Subcutaneous adipose tissue (tissue), 4 donors: Measurements from ENCODE around the gene KRT3. TPM values are rescaled to one million over a fixed set of nuclear protein-coding genes. Genes with fewer than 3 reads are reported as not detected.

Source experiments
- CTCF ChIP-seq: fragments of 450-650 bp; IDR thresholded peaks from one replicate; pipeline ENCODE4 v1.5.1; 2016; ENCODE audit warnings: low read depth, mild to moderate bottlenecking, control low read depth, antibody characterized with exemption, moderate library complexity
- total RNA-seq, 4 donors: library from RNA; depleted of rRNA; stranded (reverse); fragments of >200 nt; gene quantifications; one replicate each; pipeline ENCODE4 v1.1.0, GENCODE V29; 2016

KRT3 gene
- total RNA-seq, 4 donors from 2014 or later: not detected

DNA sequence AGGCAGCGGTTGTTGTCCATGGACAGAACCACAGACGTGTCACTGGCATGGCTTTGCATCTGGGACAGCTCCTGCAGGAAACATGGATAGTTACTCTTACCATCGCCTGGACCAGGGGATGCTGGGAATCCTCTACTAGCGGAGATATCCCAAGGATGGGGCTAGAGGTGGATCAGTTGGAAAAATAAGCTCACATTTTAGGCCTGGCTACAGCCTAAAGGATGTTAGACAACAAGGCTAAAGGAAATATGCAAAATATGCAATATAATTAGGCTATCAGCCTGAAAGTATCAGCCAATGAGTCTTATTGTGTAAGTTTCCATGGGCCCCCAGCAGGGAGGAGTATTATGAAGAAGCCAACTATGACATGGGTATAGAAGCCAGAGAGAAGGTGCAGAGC, 23.7 kb downstream of the KRT3 start:
- no peak for TF ChIP-seq CTCF

DNA sequence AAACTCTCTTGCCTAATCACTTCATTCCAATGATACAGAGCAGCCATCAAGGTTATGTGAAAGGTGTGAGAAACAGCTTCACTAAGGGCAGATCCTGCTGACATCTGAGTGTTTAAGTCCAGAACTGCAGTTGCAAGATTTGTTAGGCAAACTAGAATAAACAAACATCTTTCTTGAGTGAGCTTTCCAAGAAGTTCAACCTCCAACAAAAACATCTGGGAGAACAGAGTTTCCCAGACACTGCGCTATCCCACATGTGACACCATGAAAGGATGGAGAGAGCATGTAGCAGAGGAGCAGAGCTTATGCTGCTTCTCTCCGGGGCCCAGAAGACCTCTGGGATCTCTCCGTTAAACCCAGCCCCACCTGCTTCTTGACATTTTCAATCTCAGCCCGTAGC, 24.4 kb downstream of the KRT3 start:
- TF ChIP-seq CTCF: no peak

DNA sequence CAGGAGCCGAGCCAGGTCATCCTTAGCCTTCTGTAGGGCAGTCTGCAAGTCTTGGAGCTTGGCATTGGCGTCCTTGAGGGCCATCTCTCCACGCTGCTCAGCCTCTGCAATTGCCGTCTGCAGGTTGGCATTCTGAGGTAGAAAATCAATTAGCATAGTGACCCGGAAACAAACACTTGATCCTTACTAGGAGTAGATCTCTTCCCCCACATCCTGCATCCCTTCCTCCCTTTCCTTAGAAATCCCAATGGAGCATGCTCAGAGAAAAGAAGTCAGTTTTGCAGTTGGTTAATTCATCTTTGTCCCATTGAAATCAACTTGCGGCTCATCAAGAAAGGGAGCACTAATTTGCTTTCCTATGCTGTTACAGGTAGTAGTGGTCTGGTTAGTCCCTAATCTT, 24.8 kb downstream of the KRT3 start:
- no peak for TF ChIP-seq CTCF

DNA sequence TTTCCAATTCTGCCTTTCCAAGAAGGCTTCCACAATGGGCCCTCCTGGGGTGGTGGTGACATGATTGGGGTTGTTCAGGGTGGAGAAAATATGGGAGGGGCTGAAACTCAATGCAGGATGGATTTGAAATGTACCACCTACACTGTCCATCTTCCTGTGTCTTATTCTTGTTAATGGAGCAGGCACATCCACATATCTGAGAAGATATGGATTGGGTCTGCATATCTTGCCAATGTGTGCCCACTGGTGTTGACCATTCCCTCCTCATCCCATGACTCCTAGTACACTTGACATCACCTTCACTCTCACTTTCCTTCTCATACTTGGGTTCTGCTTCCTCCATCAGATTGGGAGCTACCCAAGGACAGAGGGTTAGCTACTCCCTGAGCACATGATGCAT, 26.0 kb downstream of the KRT3 start:
- no peak for TF ChIP-seq CTCF

GRCh38 chr12:52769354-52769753, 26.6 kb downstream of the KRT3 start:
- no peak for TF ChIP-seq CTCF

DNA sequence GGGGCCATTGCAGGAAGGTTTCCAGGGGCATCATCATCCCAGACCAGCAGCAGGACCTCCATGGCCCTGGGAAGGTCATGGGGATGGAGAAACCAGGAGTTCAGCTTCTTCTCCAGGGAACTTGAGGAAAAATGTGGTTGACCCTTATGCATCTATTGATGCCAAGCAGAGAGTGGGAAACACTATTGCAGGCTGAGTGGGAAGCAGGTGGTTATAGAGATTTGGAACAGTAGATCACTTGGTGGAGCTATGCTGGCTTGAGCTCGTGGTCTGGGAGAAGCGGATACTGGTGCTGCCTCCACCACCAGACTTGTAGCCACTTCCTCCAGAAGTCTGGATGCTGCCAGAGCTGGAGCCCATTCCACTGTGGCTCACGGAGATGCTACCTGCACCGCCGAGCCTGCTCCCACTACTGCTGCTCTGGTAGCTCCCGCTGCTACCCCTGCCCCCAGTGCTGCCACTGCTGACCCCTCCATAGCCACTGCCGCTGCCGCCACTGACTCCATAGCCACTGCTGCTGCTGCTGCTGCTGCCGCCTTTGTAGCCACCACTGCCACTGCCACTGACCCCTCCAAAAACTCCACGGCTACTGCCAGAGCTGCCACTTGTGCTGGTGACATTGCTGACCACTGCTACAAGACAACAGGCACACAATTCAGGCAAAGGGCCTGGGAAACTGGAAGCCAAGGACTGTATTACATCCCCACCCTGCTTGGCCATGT, 27.3 kb downstream of the KRT3 start:
- TF ChIP-seq CTCF: no peak

GRCh38 chr12:52767427-52767826, 28.5 kb downstream of the KRT3 start:
- TF ChIP-seq CTCF: no peak
